Lung (tissue), 12 donors: ENCODE results near the gene VPS37B. TPM values are rescaled to one million over a fixed set of nuclear protein-coding genes. Genes with fewer than 3 reads are reported as not detected.

Experiments
- ATAC-seq: fragments of 200-7000 bp; cut with Tn5 transposase; one replicate; pipeline ENCODE4 v1.9.1; 2020; ENCODE audit warnings: moderate number of reproducible peaks; ENCODE audit not compliant: insufficient read depth, low FRiP score
- DNase-seq, 3 donors: peaks; one replicate each; pipeline ENCODE4 v3.0.0-alpha.2; 2013 to 2017
- H3K27ac ChIP-seq, 2 donors: one replicate each; pipeline ENCODE4 v1.5.1; 2013; ENCODE audit warnings: mild to moderate bottlenecking in 2 of 2, moderate library complexity in 2 of 2, control low read depth in 1 of 2, inconsistent platforms in 1 of 2, low read depth in 1 of 2, low read length in 1 of 2
- H3K27me3 ChIP-seq, 3 donors: one replicate each; pipeline ENCODE4 v1.5.1; 2013; ENCODE audit warnings: low read length in 2 of 3; ENCODE audit not compliant: control insufficient read depth in 3 of 3, insufficient read depth in 3 of 3
- H3K36me3 ChIP-seq, 4 donors: one replicate each; pipeline ENCODE4 v1.5.1; 2013; ENCODE audit warnings: low read length in 4 of 4, mild to moderate bottlenecking in 1 of 4, moderate library complexity in 1 of 4; ENCODE audit not compliant: control insufficient read depth in 4 of 4, insufficient read depth in 4 of 4
- H3K4me1 ChIP-seq, 5 donors: one replicate each; pipeline ENCODE4 v1.5.1; 2013; ENCODE audit warnings: low read length in 5 of 5, mild to moderate bottlenecking in 2 of 5, moderate library complexity in 1 of 5; ENCODE audit not compliant: control insufficient read depth in 5 of 5, insufficient read depth in 5 of 5
- H3K4me3 ChIP-seq: one replicate; pipeline ENCODE4 v1.5.1; 2013; ENCODE audit warnings: mild to moderate bottlenecking, control low read depth, moderate library complexity
- H3K9ac ChIP-seq, 2 donors: one replicate each; pipeline ENCODE4 v1.5.1; 2013; ENCODE audit warnings: low read length in 2 of 2, control low read depth in 1 of 2; ENCODE audit not compliant: insufficient read depth in 1 of 2
- H3K9me3 ChIP-seq, 4 donors: one replicate each; pipeline ENCODE4 v1.5.1; 2013; ENCODE audit warnings: low read length in 3 of 4, mild to moderate bottlenecking in 1 of 4, moderate library complexity in 1 of 4; ENCODE audit not compliant: control insufficient read depth in 4 of 4, insufficient read depth in 3 of 4
- CTCF ChIP-seq: IDR thresholded peaks from 2 replicates; pipeline ENCODE4 v1.5.1; 2012; ENCODE audit warnings: mild to moderate bottlenecking; ENCODE audit errors: control extremely low read depth, extremely low read depth
- WGBS, 2 donors: extraction: QIAGEN DNeasy Blood & Tissue Kit; methylation state at CpG; one replicate each; pipeline ENCODE4 v1.1.7; 2013; 5-methylcytosine and 5-hydroxymethylcytosine counted together
- polyA plus RNA-seq, 2 donors: library from polyadenylated mRNA; stranded (reverse); fragments of 200-250 nt; gene quantifications; one replicate each; pipeline ENCODE4 v1.2.1, GENCODE V29; 2013
- total RNA-seq, 2 donors: library from RNA; depleted of rRNA in 1 of 2; stranded (reverse); fragments of >200 nt in 1 of 2; gene quantifications; one replicate each; pipeline ENCODE4 v1.2.1, GENCODE V29; 2014 to 2021
- donor health status: control.
- donor health status: control.
- donor health status: Bipolar disorder and iron deficiency.
- donor health status: healthy.
- donor health status: DM: yes; HTN: yes; CAD: no.

VPS37B gene
- total and polyA plus RNA-seq, 4 donors, result 31.0 to 44.1 (median 42.3) TPM

GRCh38 chr12:122827258-122827657, 68.7 kb downstream of the VPS37B start:
- WGBS, 2 donors, result 58 to 74% methylated on average over 5 of the region's 5 CpGs
- Histone ChIP-seq H3K4me3 (no peak overlapping the region), H3K36me3 (no peaks in the 10 kb centered on the region), H3K9ac (no peak overlapping the region), H3K27me3 (no peaks in the 10 kb centered on the region), H3K4me1 (peaks cover 0 to 6% (median 0%) of the 10 kb centered on the region in 5 donors), H3K9me3 (no peaks in the 10 kb centered on the region), H3K27ac (no peak overlapping the region)
- no peak for TF ChIP-seq CTCF
- no peak for DNase-seq
- ATAC-seq, result no peak

GRCh38 chr12:122825773-122826724, 69.9 kb downstream of the VPS37B start:
- no peaks in the 10 kb centered on the region for H3K27me3 ChIP-seq
- WGBS, 2 donors, result 26 to 49% methylated on average over 22 of the region's 22 CpGs
- H3K4me3 ChIP-seq, result no peak overlapping the region
- peaks cover 0 to 6% (median 0%) of the 10 kb centered on the region in 5 donors for H3K4me1 ChIP-seq
- peak overlapping the region in 1 of 2 donors; percentile 58 for H3K9ac ChIP-seq
- TF ChIP-seq CTCF, result no peak
- ATAC-seq, result no peak
- no peaks in the 10 kb centered on the region for H3K36me3 ChIP-seq
- H3K27ac ChIP-seq, result no peak overlapping the region
- no peaks in the 10 kb centered on the region for H3K9me3 ChIP-seq
- peak in 2 of 3 donors; percentile 47 to 64 for DNase-seq

DNA sequence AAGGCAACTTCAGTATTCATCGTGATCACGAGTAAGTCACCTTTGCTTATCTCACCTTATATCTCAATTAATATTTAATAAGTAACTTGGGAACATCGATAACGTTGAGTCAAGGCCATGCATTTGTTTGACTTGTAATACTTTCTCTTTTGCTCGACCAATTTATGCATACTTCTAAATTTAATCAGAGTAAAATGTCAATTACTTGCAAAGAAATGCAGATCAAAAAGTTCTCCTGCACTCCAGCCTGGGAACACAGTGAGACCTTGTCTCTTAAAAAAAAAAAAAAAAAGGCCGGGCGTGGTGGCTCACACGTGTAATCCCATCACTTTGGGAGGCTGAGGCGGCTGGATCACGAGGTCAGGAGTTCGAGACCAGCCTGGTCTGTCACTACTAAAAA, 72.5 kb downstream of the VPS37B start:
- no peaks in the 10 kb centered on the region for H3K36me3 ChIP-seq
- no peak for ATAC-seq
- WGBS, 2 donors, result 75 to 91% methylated on average over 11 of the region's 11 CpGs
- no peak overlapping the region for H3K4me3 ChIP-seq
- DNase-seq, result no peak
- no peak overlapping the region for H3K9ac ChIP-seq
- TF ChIP-seq CTCF, result no peak
- H3K27me3 ChIP-seq, result no peaks in the 10 kb centered on the region
- H3K27ac ChIP-seq, result no peak overlapping the region
- H3K4me1 ChIP-seq, result peaks cover 0 to 6% (median 0%) of the 10 kb centered on the region in 5 donors
- H3K9me3 ChIP-seq, result no peaks in the 10 kb centered on the region
